ENCODE data around the gene VPS8.

GRCh38 chr3:184911570-184911969 lies 99.6 kb downstream of the VPS8 start:
- no peak for TF ChIP-seq ZNF274 (IDR thresholded peaks at IDR 0.05; ENCODE audit: low read length)
- TF ChIP-seq ZNF274 (tag by site-specific recombination; IDR thresholded peaks at IDR 0.05; ENCODE audit: borderline replicate concordance) = no peak
- TF ChIP-seq ZNF580 (tag by site-specific recombination; IDR thresholded peaks at IDR 0.05) = no peak

Measured in HEK293 (cell line).